Cardiac muscle cell (in vitro differentiated cells and primary cell): ENCODE results near the gene PTPRD. TPM values are rescaled to one million over a fixed set of nuclear protein-coding genes. Genes with fewer than 3 reads are reported as not detected.

Experiments
- DNase-seq, 2 donors: peaks; one replicate each; pipeline versions ENCODE4 v3.0.0 to v3.0.0-alpha.2; 2010 to 2017; ENCODE audit warnings: low read depth in 1 of 2, low spot score in 1 of 2
- H3K27ac ChIP-seq: fragments of 200-600 bp; sonication (generic); 2 replicates; pipeline ENCODE4 v1.5.1; 2016
- H3K27me3 ChIP-seq: fragments of 200-600 bp; sonication (generic); 2 replicates; pipeline ENCODE4 v1.6.0; 2016; ENCODE audit warnings: control low read depth
- H3K36me3 ChIP-seq: fragments of 200-600 bp; sonication (generic); 2 replicates; pipeline ENCODE4 v1.5.1; 2016; ENCODE audit warnings: control low read depth
- H3K4me1 ChIP-seq: fragments of 200-600 bp; sonication (generic); 2 replicates; pipeline ENCODE4 v1.8.1; 2017; ENCODE audit warnings: low read depth, mild to moderate bottlenecking, mixed run types
- H3K4me3 ChIP-seq: fragments of 200-600 bp; sonication (generic); 2 replicates; pipeline ENCODE4 v1.5.1; 2016; ENCODE audit warnings: mild to moderate bottlenecking
- H3K9me3 ChIP-seq: fragments of 200-600 bp; sonication (generic); 2 replicates; pipeline ENCODE4 v1.5.1; 2017; ENCODE audit warnings: low read depth, mild to moderate bottlenecking, control low read depth
- CTCF ChIP-seq: IDR thresholded peaks from 2 replicates; pipeline ENCODE4 v1.5.1; 2012; ENCODE audit warnings: low read depth, mild to moderate bottlenecking, low read length
- polyA plus RNA-seq: library from polyadenylated mRNA; unstranded; fragments of >200 nt; fragmentation: Nextera tagmentation; extraction: Ambion mirVana; gene quantifications from 2 replicates; pipeline ENCODE4 v1.2.1, GENCODE V29; 2016
- total RNA-seq: library from RNA; depleted of rRNA; stranded (reverse); fragments of >200 nt; gene quantifications from 2 replicates; pipeline ENCODE4 v1.2.3, GENCODE V29; 2016

Gene PTPRD
- total and polyA plus RNA-seq, 2 experiments from 2014 or later: 37.0 to 287 TPM

GRCh38 chr9:10597801-10598200, 15.0 kb downstream of the PTPRD start:
- Histone ChIP-seq H3K4me1 (no peaks in the 10 kb centered on the region), H3K9me3 (no peaks in the 10 kb centered on the region)
- DNase-seq: no peak

GRCh38 chr9:10594482-10594881, 18.3 kb downstream of the PTPRD start:
- Histone ChIP-seq H3K27me3 (no peaks in the 10 kb centered on the region), H3K9me3 (no peaks in the 10 kb centered on the region), H3K4me3 (no peak overlapping the region), H3K36me3 (no peaks in the 10 kb centered on the region), H3K4me1 (no peaks in the 10 kb centered on the region), H3K27ac (no peak overlapping the region)
- TF ChIP-seq CTCF: no peak
- DNase-seq: no peak

More at GRCh38 chr9:10597801-10598200, 15.0 kb downstream of the PTPRD start:
- TF ChIP-seq CTCF: no peak
- Histone ChIP-seq H3K36me3 (no peaks in the 10 kb centered on the region), H3K4me3 (no peak overlapping the region), H3K27me3 (no peaks in the 10 kb centered on the region), H3K27ac (no peak overlapping the region)

DNA sequence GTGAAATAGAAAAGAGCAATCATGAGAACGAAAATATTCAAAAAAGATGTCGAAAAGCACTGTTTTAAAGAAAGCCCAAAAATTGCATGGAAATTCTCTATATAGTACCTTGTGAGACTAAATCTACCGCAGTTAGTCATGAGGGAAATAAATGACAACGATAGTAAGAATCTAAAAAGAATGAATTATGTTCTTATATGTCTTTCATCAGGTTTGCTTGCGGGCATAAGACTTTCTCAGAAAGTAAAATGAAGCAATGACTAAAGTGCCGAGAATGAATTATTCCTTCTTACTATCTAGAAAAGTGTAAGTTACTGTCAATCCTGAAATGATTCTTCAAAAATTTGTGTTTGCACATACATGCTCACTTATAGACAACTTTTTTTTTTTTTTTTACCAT, 26.4 kb downstream of the PTPRD start:
- no peak for DNase-seq
- H3K9me3 ChIP-seq: no peaks in the 10 kb centered on the region
- no peaks in the 10 kb centered on the region for H3K27me3 ChIP-seq
- no peak overlapping the region for H3K27ac ChIP-seq
- no peak for TF ChIP-seq CTCF
- H3K4me1 ChIP-seq: no peaks in the 10 kb centered on the region
- H3K36me3 ChIP-seq: no peaks in the 10 kb centered on the region
- H3K4me3 ChIP-seq: no peak overlapping the region

DNA sequence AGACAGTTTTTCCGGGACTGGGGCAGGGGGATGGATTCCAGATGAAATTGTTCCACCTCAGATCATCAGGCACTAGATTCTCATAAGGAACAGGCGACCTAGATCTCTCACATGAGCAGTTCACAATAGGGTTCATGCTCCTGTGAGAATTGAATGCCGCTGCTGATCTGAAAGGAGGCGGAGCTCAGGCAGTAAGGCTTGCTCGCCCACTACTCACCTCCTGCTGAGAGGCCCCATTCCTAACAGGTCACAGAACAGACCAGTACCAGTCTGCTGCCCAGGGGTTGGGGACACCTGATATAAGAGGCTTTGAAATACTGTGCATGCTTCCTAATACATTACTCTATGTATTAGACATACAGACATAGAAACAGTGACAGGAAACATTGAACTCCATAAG, 41.1 kb downstream of the PTPRD start:
- TF ChIP-seq CTCF: no peak
- no peak overlapping the region for H3K27ac ChIP-seq
- H3K9me3 ChIP-seq: no peaks in the 10 kb centered on the region
- no peak for DNase-seq
- no peaks in the 10 kb centered on the region for H3K27me3 ChIP-seq
- H3K4me3 ChIP-seq: no peak overlapping the region
- H3K4me1 ChIP-seq: no peaks in the 10 kb centered on the region
- no peaks in the 10 kb centered on the region for H3K36me3 ChIP-seq

GRCh38 chr9:10566848-10567247, 46.0 kb downstream of the PTPRD start:
- no peak overlapping the region for H3K4me3 ChIP-seq
- TF ChIP-seq CTCF: no peak
- no peaks in the 10 kb centered on the region for H3K36me3 ChIP-seq
- DNase-seq: no peak
- H3K27me3 ChIP-seq: no peaks in the 10 kb centered on the region
- no peak overlapping the region for H3K27ac ChIP-seq
- H3K4me1 ChIP-seq: no peaks in the 10 kb centered on the region
- H3K9me3 ChIP-seq: no peaks in the 10 kb centered on the region
